HG02970 (cell line): ENCODE data around the gene P2RY1.
A peak's percentile ranks its signal among the peaks of the same experiment; 100 is the strongest.

ENCODE experiments used
- ATAC-seq: cut with Tn5 transposase; IDR thresholded peaks from one replicate; pipeline ENCODE4 v1.9.1; 2021; ENCODE audit warnings: mild to moderate bottlenecking, moderate library complexity, moderate number of reproducible peaks; ENCODE audit not compliant: unreplicated experiment, low FRiP score

The P2RY1 gene

GRCh38 chr3:152834776-152835600 is at the start of gene P2RY1:
Gene P2RY1, plus strand, starts transcription at chr3:152835131. Its CDS starts 652 bp downstream, at chr3:152835783.
- ATAC-seq, result peak; percentile 71

- no peak for ATAC-seq
Observed at GRCh38 chr3:152786977-152787681, 47.8 kb upstream of the P2RY1 start.

GRCh38 chr3:152790651-152791387 is 44.1 kb upstream of the P2RY1 start:
- ATAC-seq, result no peak

GRCh38 chr3:152793969-152794368 is 41.0 kb upstream of the P2RY1 start:
- ATAC-seq, result no peak

- no peak for ATAC-seq
Observed at GRCh38 chr3:152797751-152798432, 37.0 kb upstream of the P2RY1 start.

- ATAC-seq, result no peak
Observed at GRCh38 chr3:152811974-152812760, 22.8 kb upstream of the P2RY1 start.

- no peak for ATAC-seq
Observed at GRCh38 chr3:152817400-152817799, 17.5 kb upstream of the P2RY1 start.

GRCh38 chr3:152818027-152818426 is 16.9 kb upstream of the P2RY1 start:
- no peak for ATAC-seq

- no peak for ATAC-seq
Observed at GRCh38 chr3:152823173-152823572, 11.8 kb upstream of the P2RY1 start.

GRCh38 chr3:152823781-152824180 is 11.2 kb upstream of the P2RY1 start:
- ATAC-seq, result no peak

GRCh38 chr3:152825566-152825965 is 9.4 kb upstream of the P2RY1 start:
- ATAC-seq, result no peak

GRCh38 chr3:152826476-152826875 is 8.5 kb upstream of the P2RY1 start:
- no peak for ATAC-seq

GRCh38 chr3:152827313-152827712 is 7.6 kb upstream of the P2RY1 start:
- ATAC-seq, result no peak

GRCh38 chr3:152828075-152828840 is 6.7 kb upstream of the P2RY1 start:
- ATAC-seq, result no peak

- no peak for ATAC-seq
Observed at GRCh38 chr3:152830245-152830644, 4.7 kb upstream of the P2RY1 start.

- ATAC-seq, result no peak
Observed at GRCh38 chr3:152832046-152832445, 2.9 kb upstream of the P2RY1 start.

- ATAC-seq, result no peak
Observed at GRCh38 chr3:152833089-152833488, 1.8 kb upstream of the P2RY1 start.

GRCh38 chr3:152834191-152834775 is 648 bp upstream of the P2RY1 start:
- ATAC-seq, result no peak
